Endodermal cell (in vitro differentiated cells): ENCODE results near the gene RPS27L. TPM values are rescaled to one million over a fixed set of nuclear protein-coding genes. Genes with fewer than 3 reads are reported as not detected.

Experiments used
- DNase-seq: peaks from one replicate; pipeline ENCODE4 v3.0.0-alpha.2; 2017
- H3K27ac ChIP-seq: 2 replicates; pipeline ENCODE4 v1.5.1; 2013; ENCODE audit warnings: mild to moderate bottlenecking, low read depth, low read length, moderate library complexity
- H3K27me3 ChIP-seq: 2 replicates; pipeline ENCODE4 v1.6.1; 2013; ENCODE audit warnings: mild to moderate bottlenecking, low read length, moderate library complexity; ENCODE audit not compliant: insufficient read depth, control insufficient read depth, poor library complexity, severe bottlenecking
- H3K36me3 ChIP-seq: 2 replicates; pipeline ENCODE4 v1.7.0; 2013; ENCODE audit warnings: mild to moderate bottlenecking, low read length, moderate library complexity; ENCODE audit not compliant: control insufficient read depth, insufficient read depth
- H3K4me1 ChIP-seq: one replicate; pipeline ENCODE4 v1.7.0; 2013; ENCODE audit warnings: low read length; ENCODE audit not compliant: control insufficient read depth, insufficient read depth
- H3K4me3 ChIP-seq: 2 replicates; pipeline ENCODE4 v1.5.1; 2013; ENCODE audit warnings: mild to moderate bottlenecking, low read length, moderate library complexity
- H3K9ac ChIP-seq: 2 replicates; pipeline ENCODE4 v1.6.1; 2013; ENCODE audit warnings: mild to moderate bottlenecking, low read length, moderate library complexity; ENCODE audit not compliant: poor library complexity, severe bottlenecking; ENCODE audit errors: extremely low read depth
- H3K9me3 ChIP-seq: 2 replicates; pipeline ENCODE4 v1.6.1; 2013; ENCODE audit warnings: mild to moderate bottlenecking, low read length, moderate library complexity; ENCODE audit not compliant: control insufficient read depth
- H3K27ac Mint-ChIP-seq: 2 replicates; pipeline ENCODE4 v1.8.0; 2020; ENCODE audit warnings: mixed read lengths
- H3K27me3 Mint-ChIP-seq: 2 replicates; pipeline ENCODE4 v1.8.0; 2021; ENCODE audit warnings: mild to moderate bottlenecking, mixed read lengths; ENCODE audit not compliant: insufficient read depth
- H3K36me3 Mint-ChIP-seq: 2 replicates; pipeline ENCODE4 v1.8.0; 2020; ENCODE audit warnings: low read depth, mixed read lengths
- H3K4me1 Mint-ChIP-seq: 2 replicates; pipeline ENCODE4 v1.8.0; 2020; ENCODE audit warnings: mixed read lengths
- H3K4me3 Mint-ChIP-seq: 2 replicates; pipeline ENCODE4 v1.8.0; 2020; ENCODE audit warnings: mild to moderate bottlenecking, moderate library complexity, mixed read lengths
- H3K9me3 Mint-ChIP-seq: 2 replicates; pipeline ENCODE4 v1.8.0; 2020; ENCODE audit warnings: mild to moderate bottlenecking, mixed read lengths
- WGBS, 2 experiments: methylation state at CpG; one replicate each; pipeline versions ENCODE4 v1.1.5 to v1.1.7; 2013; ENCODE audit warnings: missing lambda C conversion rate in 2 of 2, mixed read lengths in 1 of 2; ENCODE audit not compliant: insufficient coverage in 1 of 2, insufficient read length in 1 of 2; 5-methylcytosine and 5-hydroxymethylcytosine counted together
- total RNA-seq, 2 donors: library from RNA; stranded (reverse); fragmentation: NEBNext Ultra II Directional in 1 of 2; extraction: Animal tissue kit (Norgen Biotek cat#: 25700) in 1 of 2; gene quantifications; 2 replicates in 1 of 2; 3 replicates in 1 of 2; pipeline ENCODE4 v1.2.1, GENCODE V29; 2021
- TF ChIP-seq, protein P1 (sequence below): fragments of 200-600 bp; sonication (generic); conservative IDR thresholded peaks from 2 replicates; pipeline ENCODE4 v1.5.0; 2021; ENCODE audit warnings: antibody characterized with exemption, mild to moderate bottlenecking

RPS27L gene
- total RNA-seq, 2 donors from 2014 or later = 56.2 to 68.8 TPM

DNA sequence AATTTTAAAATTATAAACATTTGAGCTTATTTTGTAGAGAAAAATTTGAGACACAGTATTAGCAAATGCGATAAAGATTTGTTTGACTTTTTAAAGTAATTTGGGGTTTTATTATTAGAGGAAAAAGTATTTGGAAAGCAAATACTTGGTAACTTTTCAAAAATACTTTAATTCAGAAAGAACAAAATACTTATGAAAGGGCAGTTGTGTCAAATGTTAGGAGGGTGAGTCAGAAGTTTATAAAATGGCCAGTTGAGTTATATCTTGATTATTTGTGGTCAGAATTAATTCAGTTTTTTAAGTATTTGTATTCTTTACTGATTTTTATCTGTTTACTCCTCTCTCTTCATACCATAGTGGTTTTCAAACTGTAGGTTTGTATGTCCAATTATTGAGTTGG, 23.5 kb downstream of the RPS27L start:
- no peak overlapping the region for H3K27ac ChIP-seq
- H3K4me1 ChIP-seq = no peaks in the 10 kb centered on the region
- TF ChIP-seq, protein P1, sequence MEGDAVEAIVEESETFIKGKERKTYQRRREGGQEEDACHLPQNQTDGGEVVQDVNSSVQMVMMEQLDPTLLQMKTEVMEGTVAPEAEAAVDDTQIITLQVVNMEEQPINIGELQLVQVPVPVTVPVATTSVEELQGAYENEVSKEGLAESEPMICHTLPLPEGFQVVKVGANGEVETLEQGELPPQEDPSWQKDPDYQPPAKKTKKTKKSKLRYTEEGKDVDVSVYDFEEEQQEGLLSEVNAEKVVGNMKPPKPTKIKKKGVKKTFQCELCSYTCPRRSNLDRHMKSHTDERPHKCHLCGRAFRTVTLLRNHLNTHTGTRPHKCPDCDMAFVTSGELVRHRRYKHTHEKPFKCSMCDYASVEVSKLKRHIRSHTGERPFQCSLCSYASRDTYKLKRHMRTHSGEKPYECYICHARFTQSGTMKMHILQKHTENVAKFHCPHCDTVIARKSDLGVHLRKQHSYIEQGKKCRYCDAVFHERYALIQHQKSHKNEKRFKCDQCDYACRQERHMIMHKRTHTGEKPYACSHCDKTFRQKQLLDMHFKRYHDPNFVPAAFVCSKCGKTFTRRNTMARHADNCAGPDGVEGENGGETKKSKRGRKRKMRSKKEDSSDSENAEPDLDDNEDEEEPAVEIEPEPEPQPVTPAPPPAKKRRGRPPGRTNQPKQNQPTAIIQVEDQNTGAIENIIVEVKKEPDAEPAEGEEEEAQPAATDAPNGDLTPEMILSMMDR = no peak
- H3K9me3 Mint-ChIP-seq = no peaks in the 10 kb centered on the region
- no peak overlapping the region for H3K27ac Mint-ChIP-seq
- 79 to 100% methylated on average over 1 of the region's 1 CpG for WGBS, 2 experiments
- H3K9me3 ChIP-seq = no peaks in the 10 kb centered on the region
- no peaks in the 10 kb centered on the region for H3K27me3 ChIP-seq
- no peak for DNase-seq
- no peak overlapping the region for H3K4me3 Mint-ChIP-seq
- no peak overlapping the region for H3K9ac ChIP-seq
- H3K36me3 ChIP-seq = peaks cover 21% of the 10 kb centered on the region
- no peaks in the 10 kb centered on the region for H3K27me3 Mint-ChIP-seq
- H3K36me3 Mint-ChIP-seq = peaks cover 26% of the 10 kb centered on the region
- no peak overlapping the region for H3K4me3 ChIP-seq
- H3K4me1 Mint-ChIP-seq = peaks cover 9% of the 10 kb centered on the region

DNA sequence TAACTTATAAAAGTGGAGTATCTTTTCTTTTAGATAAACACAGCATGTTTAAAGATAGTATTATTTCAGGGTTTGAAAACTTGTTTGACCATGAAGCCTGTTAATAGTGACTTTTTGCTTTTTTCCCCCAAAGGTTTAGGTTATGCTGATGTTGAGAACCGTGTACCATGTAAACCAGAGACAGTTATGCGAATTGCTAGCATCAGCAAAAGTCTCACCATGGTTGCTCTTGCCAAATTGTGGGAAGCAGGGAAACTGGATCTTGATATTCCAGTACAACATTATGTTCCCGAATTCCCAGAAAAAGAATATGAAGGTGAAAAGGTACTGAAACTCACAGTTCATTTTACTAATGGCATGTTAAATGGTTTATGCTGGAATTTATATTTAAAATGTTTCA, 30.6 kb downstream of the RPS27L start:
- peaks cover 34% of the 10 kb centered on the region for H3K36me3 ChIP-seq
- Mint-ChIP-seq H3K4me1 (peaks cover 3% of the 10 kb centered on the region), H3K27me3 (no peaks in the 10 kb centered on the region), H3K4me3 (no peak overlapping the region), H3K27ac (no peak overlapping the region), H3K36me3 (peaks cover 39% of the 10 kb centered on the region), H3K9me3 (no peaks in the 10 kb centered on the region)
- DNase-seq = no peak
- H3K4me3 ChIP-seq = no peak overlapping the region
- TF ChIP-seq, protein P1 = no peak
- H3K4me1 ChIP-seq = peaks cover 3% of the 10 kb centered on the region
- WGBS, 2 experiments = 92% methylated on average over 2 to 3 of the region's 3 CpGs
- no peak overlapping the region for H3K27ac ChIP-seq
- H3K27me3 ChIP-seq = no peaks in the 10 kb centered on the region
- no peak overlapping the region for H3K9ac ChIP-seq
- no peaks in the 10 kb centered on the region for H3K9me3 ChIP-seq

DNA sequence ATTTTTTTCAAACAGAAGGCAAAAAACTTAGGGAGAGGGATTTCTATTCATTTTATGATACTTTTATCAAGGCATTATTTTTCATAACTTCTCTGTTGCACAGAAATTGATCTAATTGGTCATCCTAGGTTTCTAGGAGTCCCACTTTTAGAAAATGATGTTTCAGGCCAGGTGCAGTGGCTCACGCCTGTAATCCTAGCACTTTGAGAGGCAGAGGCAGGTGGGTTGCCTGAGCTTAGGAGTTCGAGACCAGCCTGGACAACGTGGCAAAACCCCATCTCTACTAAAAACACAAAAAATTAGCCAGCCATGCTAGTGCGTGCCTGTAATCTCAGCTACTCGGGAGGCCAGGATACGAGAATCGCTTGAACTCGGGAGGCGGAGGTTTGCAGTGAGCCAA, 32.8 kb downstream of the RPS27L start:
- Mint-ChIP-seq H3K4me1 (peaks cover 3% of the 10 kb centered on the region), H3K27ac (no peak overlapping the region), H3K9me3 (peaks cover 9% of the 10 kb centered on the region), H3K36me3 (peaks cover 25% of the 10 kb centered on the region), H3K4me3 (no peak overlapping the region), H3K27me3 (no peaks in the 10 kb centered on the region)
- peaks cover 20% of the 10 kb centered on the region for H3K36me3 ChIP-seq
- no peak overlapping the region for H3K27ac ChIP-seq
- H3K9ac ChIP-seq = no peak overlapping the region
- no peak for DNase-seq
- 87 to 95% methylated on average over 7 to 9 of the region's 9 CpGs for WGBS, 2 experiments
- H3K4me1 ChIP-seq = peaks cover 3% of the 10 kb centered on the region
- H3K9me3 ChIP-seq = peaks cover 7% of the 10 kb centered on the region
- no peak overlapping the region for H3K4me3 ChIP-seq
- TF ChIP-seq, protein P1 = no peak
- H3K27me3 ChIP-seq = no peaks in the 10 kb centered on the region
